Progenitor cell of endocrine pancreas (in vitro differentiated cells): ENCODE results near the gene NCKAP5. TPM values are rescaled to one million over a fixed set of nuclear protein-coding genes. Genes with fewer than 3 reads are reported as not detected.
A peak's percentile ranks its signal among the peaks of the same experiment; 100 is the strongest.

Source experiments
- DNase-seq: peaks from one replicate; pipeline ENCODE4 v3.0.0; 2021; ENCODE audit warnings: low spot score; ENCODE audit not compliant: unreplicated experiment
- H3K27ac Mint-ChIP-seq: 2 replicates; pipeline ENCODE4 v1.8.0; 2021; ENCODE audit warnings: mild to moderate bottlenecking, moderate library complexity, mixed read lengths
- H3K27me3 Mint-ChIP-seq: 2 replicates; pipeline ENCODE4 v1.8.0; 2021; ENCODE audit warnings: mixed read lengths
- H3K36me3 Mint-ChIP-seq: 2 replicates; pipeline ENCODE4 v1.8.0; 2022; ENCODE audit warnings: mixed read lengths; ENCODE audit not compliant: insufficient read depth
- H3K4me1 Mint-ChIP-seq: 2 replicates; pipeline ENCODE4 v1.8.0; 2021; ENCODE audit warnings: low read depth, mixed read lengths
- H3K4me3 Mint-ChIP-seq: 2 replicates; pipeline ENCODE4 v1.8.0; 2021; ENCODE audit warnings: low read depth, mild to moderate bottlenecking, moderate library complexity, mixed read lengths
- H3K9me3 Mint-ChIP-seq: 2 replicates; pipeline ENCODE4 v1.8.0; 2021; ENCODE audit warnings: low read depth, mixed read lengths
- total RNA-seq: library from RNA; stranded (reverse); gene quantifications from 2 replicates; pipeline ENCODE4 v1.2.1, GENCODE V29; 2021
- TF ChIP-seq, protein P1 (sequence below): fragments of 200-600 bp; sonication (generic); IDR thresholded peaks from one replicate; pipeline ENCODE4 v1.5.0; 2021; ENCODE audit warnings: antibody characterized with exemption, mild to moderate bottlenecking; ENCODE audit not compliant: unreplicated experiment

The NCKAP5 gene
- total RNA-seq, 1 donor from 2014 or later = 1.7 TPM

DNA sequence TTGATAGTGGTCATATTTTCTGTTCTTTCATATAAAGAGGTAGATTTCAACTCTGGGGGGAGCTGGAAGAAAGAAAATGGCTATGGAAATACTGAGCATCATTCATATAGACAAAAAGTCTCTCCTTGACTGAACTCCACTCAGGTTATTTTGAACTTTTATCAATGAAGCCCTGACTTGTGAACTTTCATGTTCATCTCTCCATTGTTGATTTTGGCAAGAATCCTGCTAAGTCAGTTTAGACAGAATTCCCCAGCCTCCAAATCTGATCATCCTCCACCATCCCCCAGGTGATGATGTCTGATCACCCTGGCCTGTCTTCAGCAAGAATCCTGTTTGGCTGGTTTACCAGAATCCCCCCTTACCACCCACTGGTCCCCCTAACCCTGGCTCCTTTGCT is 395.0 kb downstream of the NCKAP5 start:
- no peak overlapping the region for H3K27ac Mint-ChIP-seq
- H3K36me3 Mint-ChIP-seq = no peaks in the 10 kb centered on the region
- DNase-seq = no peak
- TF ChIP-seq, protein P1, sequence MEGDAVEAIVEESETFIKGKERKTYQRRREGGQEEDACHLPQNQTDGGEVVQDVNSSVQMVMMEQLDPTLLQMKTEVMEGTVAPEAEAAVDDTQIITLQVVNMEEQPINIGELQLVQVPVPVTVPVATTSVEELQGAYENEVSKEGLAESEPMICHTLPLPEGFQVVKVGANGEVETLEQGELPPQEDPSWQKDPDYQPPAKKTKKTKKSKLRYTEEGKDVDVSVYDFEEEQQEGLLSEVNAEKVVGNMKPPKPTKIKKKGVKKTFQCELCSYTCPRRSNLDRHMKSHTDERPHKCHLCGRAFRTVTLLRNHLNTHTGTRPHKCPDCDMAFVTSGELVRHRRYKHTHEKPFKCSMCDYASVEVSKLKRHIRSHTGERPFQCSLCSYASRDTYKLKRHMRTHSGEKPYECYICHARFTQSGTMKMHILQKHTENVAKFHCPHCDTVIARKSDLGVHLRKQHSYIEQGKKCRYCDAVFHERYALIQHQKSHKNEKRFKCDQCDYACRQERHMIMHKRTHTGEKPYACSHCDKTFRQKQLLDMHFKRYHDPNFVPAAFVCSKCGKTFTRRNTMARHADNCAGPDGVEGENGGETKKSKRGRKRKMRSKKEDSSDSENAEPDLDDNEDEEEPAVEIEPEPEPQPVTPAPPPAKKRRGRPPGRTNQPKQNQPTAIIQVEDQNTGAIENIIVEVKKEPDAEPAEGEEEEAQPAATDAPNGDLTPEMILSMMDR = no peak
- no peak overlapping the region for H3K4me3 Mint-ChIP-seq
- H3K27me3 Mint-ChIP-seq = peaks cover 16% of the 10 kb centered on the region
- H3K9me3 Mint-ChIP-seq = no peaks in the 10 kb centered on the region
- H3K4me1 Mint-ChIP-seq = no peaks in the 10 kb centered on the region

DNA sequence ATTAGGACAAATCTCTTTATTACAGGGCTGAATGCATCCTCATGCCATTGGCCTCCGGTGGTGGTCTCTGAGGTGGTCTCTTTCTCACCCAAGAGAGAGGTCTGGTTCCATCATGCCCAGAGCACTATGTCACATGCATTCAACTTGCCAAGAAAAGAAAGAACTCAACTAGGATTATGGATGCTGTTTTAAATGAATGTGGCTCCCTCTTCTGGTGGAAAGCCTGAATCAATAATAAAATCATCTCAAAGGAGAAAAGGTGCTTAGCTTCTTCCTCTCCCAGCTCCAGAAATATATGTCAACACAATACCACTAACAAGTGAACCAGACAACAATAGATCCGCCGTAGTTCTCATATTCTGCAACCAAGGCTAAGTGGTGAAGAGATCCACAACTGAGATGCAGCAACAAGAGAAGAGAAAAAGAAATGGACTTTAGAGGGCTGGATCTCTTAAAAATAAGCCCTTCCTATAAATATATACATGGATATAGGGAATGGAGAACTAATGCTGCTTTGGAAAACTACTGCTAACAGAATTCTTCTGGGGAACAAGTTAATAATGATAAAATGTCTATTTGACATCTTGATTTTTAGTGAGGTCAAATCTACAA is 396.8 kb downstream of the NCKAP5 start:
- no peak overlapping the region for H3K4me3 Mint-ChIP-seq
- H3K27me3 Mint-ChIP-seq = peaks cover 19% of the 10 kb centered on the region
- H3K9me3 Mint-ChIP-seq = no peaks in the 10 kb centered on the region
- H3K27ac Mint-ChIP-seq = no peak overlapping the region
- H3K4me1 Mint-ChIP-seq = no peaks in the 10 kb centered on the region
- H3K36me3 Mint-ChIP-seq = no peaks in the 10 kb centered on the region
- TF ChIP-seq, protein P1 = peak; percentile 78
- DNase-seq = peak; percentile 13

DNA sequence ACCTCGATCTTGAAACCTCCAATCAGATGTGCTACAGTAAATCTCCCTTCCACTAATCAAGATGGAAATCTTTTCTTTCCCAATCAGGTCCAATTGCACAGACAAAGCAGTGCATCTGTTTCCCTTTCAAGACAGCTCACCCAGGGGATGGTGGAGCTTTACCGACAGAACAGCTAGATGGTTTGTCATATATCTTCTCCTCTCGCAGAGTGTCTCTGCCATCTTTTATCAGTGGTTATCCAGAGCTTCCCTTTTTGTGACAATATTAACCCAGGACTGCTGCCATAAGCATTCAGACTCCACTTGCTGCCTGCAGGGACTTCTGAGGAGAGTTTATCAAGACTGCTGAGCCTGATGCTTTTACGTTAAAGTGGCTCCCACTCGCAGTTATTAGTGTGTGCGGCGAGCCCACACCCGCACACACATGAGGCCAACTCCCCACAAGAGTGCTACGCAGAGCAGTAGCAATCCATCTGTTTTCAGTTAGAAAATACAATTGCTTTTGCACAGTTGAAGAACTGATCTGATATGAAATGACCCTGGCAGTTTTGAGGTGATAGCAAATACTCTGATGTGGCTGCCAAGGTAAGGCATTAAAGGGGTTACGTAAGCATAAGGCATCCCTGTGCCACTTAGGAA is 398.9 kb downstream of the NCKAP5 start:
- Mint-ChIP-seq H3K4me1 (no peaks in the 10 kb centered on the region), H3K4me3 (no peak overlapping the region), H3K27ac (no peak overlapping the region), H3K9me3 (no peaks in the 10 kb centered on the region), H3K36me3 (no peaks in the 10 kb centered on the region), H3K27me3 (peaks cover 33% of the 10 kb centered on the region)
- no peak for DNase-seq
- TF ChIP-seq, protein P1 = no peak

DNA sequence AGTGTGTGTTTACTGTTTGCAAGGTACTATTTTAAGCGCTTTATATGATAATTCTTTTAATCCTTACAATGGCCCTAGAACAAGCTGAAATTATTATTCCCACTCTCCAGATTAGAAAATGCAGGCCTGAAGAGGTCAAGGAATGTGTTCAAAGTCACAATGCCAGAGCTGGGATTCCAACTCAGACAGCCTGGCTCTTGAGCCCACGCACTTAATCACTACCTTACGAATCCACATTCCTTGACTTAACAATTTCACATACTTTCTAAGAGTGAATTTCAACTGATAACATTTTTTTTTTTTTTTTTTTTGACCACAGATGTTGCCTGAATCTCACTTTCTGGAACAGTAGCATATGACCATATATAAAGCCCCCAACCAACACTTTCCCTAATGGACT is 400.3 kb downstream of the NCKAP5 start:
- H3K4me1 Mint-ChIP-seq = no peaks in the 10 kb centered on the region
- H3K4me3 Mint-ChIP-seq = no peak overlapping the region
- no peaks in the 10 kb centered on the region for H3K36me3 Mint-ChIP-seq
- no peak for DNase-seq
- peaks cover 35% of the 10 kb centered on the region for H3K27me3 Mint-ChIP-seq
- no peaks in the 10 kb centered on the region for H3K9me3 Mint-ChIP-seq
- TF ChIP-seq, protein P1 = no peak
- no peak overlapping the region for H3K27ac Mint-ChIP-seq

DNA sequence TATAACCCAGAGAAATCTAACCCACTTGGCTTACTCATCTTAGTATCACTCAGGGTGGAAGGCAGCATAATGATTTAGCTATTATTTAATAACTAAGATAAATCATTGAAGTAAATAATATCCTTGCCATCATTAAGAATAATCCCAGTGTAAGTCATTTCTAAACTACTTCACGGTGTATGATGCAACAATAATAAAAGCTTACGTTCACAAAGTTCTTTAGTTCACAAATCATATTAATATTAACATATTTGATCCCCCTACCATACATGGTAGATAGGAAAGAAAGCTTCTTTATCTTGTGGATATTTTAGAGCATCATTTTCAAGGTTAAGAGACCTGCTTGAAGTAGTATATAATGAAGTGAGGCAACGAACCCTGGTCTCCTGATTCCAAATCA is 401.0 kb downstream of the NCKAP5 start:
- no peaks in the 10 kb centered on the region for H3K4me1 Mint-ChIP-seq

More for the DNA sequence above, 401.0 kb downstream of the NCKAP5 start:
- H3K27me3 Mint-ChIP-seq = peaks cover 38% of the 10 kb centered on the region
- no peaks in the 10 kb centered on the region for H3K9me3 Mint-ChIP-seq
- TF ChIP-seq, protein P1 = no peak
- no peaks in the 10 kb centered on the region for H3K36me3 Mint-ChIP-seq
- H3K4me3 Mint-ChIP-seq = no peak overlapping the region
- DNase-seq = no peak
- H3K27ac Mint-ChIP-seq = no peak overlapping the region
